WTC11 (cell line): Measurements from ENCODE around the gene PDIA6. TPM values are rescaled to one million over a fixed set of nuclear protein-coding genes. Genes with fewer than 3 reads are reported as not detected.

Experiments used
- total RNA-seq: library from RNA; stranded (reverse); gene quantifications from 3 replicates; pipeline ENCODE4 v1.2.3, GENCODE V29; 2021

Gene PDIA6
- total RNA-seq, 1 experiment from 2014 or later, result 331 TPM

Other genes with a start within 250 kb of the PDIA6 start
- gene NOL10, start 122.8 kb downstream of the PDIA6 start, total RNA-seq, result 28.1 to 31.8 TPM (median 28.7 TPM) in 3 replicates
- 0.42 to 1.9 TPM (median 1.2 TPM) in 3 replicates for gene ATP6V1C2, start 91.2 kb downstream of the PDIA6 start, total RNA-seq
- gene KCNF1, start 99.1 kb upstream of the PDIA6 start, total RNA-seq, result 1.2 to 1.4 TPM (median 1.2 TPM) in 3 replicates